Panc1 (cell line): ENCODE measurements around the gene ME1. TPM values are rescaled to one million over a fixed set of nuclear protein-coding genes. Genes with fewer than 3 reads are reported as not detected.

Source experiments
- ATAC-seq: fragments of 200-7000 bp; cut with Tn5 transposase; 2 replicates; pipeline ENCODE4 v1.9.1; 2020; ENCODE audit warnings: mild to moderate bottlenecking, moderate library complexity
- BruUV-seq: library from RNA; stranded (reverse); fragments of 400-500 nt; replicated peaks from 2 replicates; lab custom pipeline; 2021; lab: Mats Ljungman, UMichigan
- CTCF ChIA-PET: fragments of 300-600 bp; sonication (Branson Sonifier 250); formaldehyde crosslinking; loops from one replicate; lab custom pipeline; 2022; ENCODE audit warnings: antibody characterized with exemption; lab: Charles Lee
- POLR2A ChIA-PET: fragments of 300-600 bp; sonication (Branson Sonifier 250); formaldehyde crosslinking; loops from one replicate; lab custom pipeline; 2022; ENCODE audit warnings: antibody characterized with exemption; lab: Charles Lee
- DNase-seq: peaks from one replicate; pipeline ENCODE4 v3.0.0-alpha.2; 2010; ENCODE audit warnings: low read depth, low spot score
- H3K27ac ChIP-seq: 2 replicates; pipeline ENCODE4 v1.5.1; 2011; ENCODE audit warnings: mild to moderate bottlenecking, low read length, inconsistent platforms
- H3K27me3 ChIP-seq: fragments of 200-500 bp; sonication (Bioruptor generic); 2 replicates; pipeline ENCODE4 v1.6.0; 2014; ENCODE audit warnings: low read length, inconsistent platforms; ENCODE audit not compliant: control insufficient read depth, insufficient read depth
- H3K36me3 ChIP-seq: fragments of 200-500 bp; sonication (Bioruptor generic); 2 replicates; pipeline ENCODE4 v1.5.1; 2014; ENCODE audit warnings: inconsistent platforms, mild to moderate bottlenecking, low read length, moderate library complexity; ENCODE audit not compliant: control insufficient read depth, insufficient read depth
- H3K4me1 ChIP-seq: 2 replicates; pipeline ENCODE4 v1.5.1; 2011; ENCODE audit warnings: inconsistent platforms, mild to moderate bottlenecking, low read length, moderate library complexity; ENCODE audit not compliant: control insufficient read depth, insufficient read depth
- H3K4me3 ChIP-seq, 2 experiments: 2 replicates each; pipeline ENCODE4 v1.5.1; 2011 to 2012; ENCODE audit warnings: low read depth in 2 of 2, low read length in 2 of 2, mild to moderate bottlenecking in 2 of 2, inconsistent platforms in 1 of 2, moderate library complexity in 1 of 2
- H3K9me3 ChIP-seq: fragments of 200-500 bp; sonication (Bioruptor generic); 2 replicates; pipeline ENCODE4 v1.5.1; 2014; ENCODE audit warnings: low read depth, mild to moderate bottlenecking, inconsistent platforms, low read length, moderate library complexity; ENCODE audit not compliant: control insufficient read depth, insufficient read depth
- POLR2AphosphoS5 ChIP-seq: IDR thresholded peaks from 2 replicates; pipeline ENCODE4 v1.6.1; 2012; ENCODE audit warnings: mild to moderate bottlenecking, low read depth, low read length, moderate library complexity
- SIN3A ChIP-seq: IDR thresholded peaks from 2 replicates; pipeline ENCODE4 v1.6.1; 2012; ENCODE audit warnings: low read depth, mild to moderate bottlenecking, low read length, moderate library complexity, borderline replicate concordance; ENCODE audit not compliant: insufficient read depth
- TCF7L2 ChIP-seq: IDR thresholded peaks from 2 replicates; pipeline ENCODE4 v1.6.1; 2011; ENCODE audit warnings: mild to moderate bottlenecking, low read depth, low read length, inconsistent platforms
- in situ Hi-C: cut with HindIII; loops from 2 replicates; pipeline ENCODE4 v1.10.0; 2016; ENCODE audit warnings: low sequenced_read_pairs, low pct_unique_long_range_greater_than_20kb
- intact Hi-C: fragments of 100-400 bp; cut with micrococcal nuclease; formaldehyde crosslinking; loops from one replicate; pipeline ENCODE4 v1.10.0; 2022; ENCODE audit not compliant: unreplicated experiment
- total RNA-seq: library from RNA; stranded (reverse); gene quantifications from one replicate; pipeline ENCODE4 v1.2.1, GENCODE V29; 2021; ENCODE audit not compliant: unreplicated experiment
- TF ChIP-seq, protein P1 (sequence below): fragments of 450-650 bp; IDR thresholded peaks from 2 replicates; pipeline ENCODE4 v1.5.1; 2017; ENCODE audit warnings: mild to moderate bottlenecking
- TF ChIP-seq, protein P2 (sequence below), 2 experiments: IDR thresholded peaks; 2 replicates each; pipeline ENCODE4 v1.6.1; 2011 to 2012; ENCODE audit warnings: low read depth in 2 of 2, control low read depth in 1 of 2, low read length in 1 of 2, mild to moderate bottlenecking in 1 of 2, moderate library complexity in 1 of 2; ENCODE audit not compliant: insufficient read depth in 1 of 2

Gene ME1
- total RNA-seq, 1 experiment from 2014 or later, result 19.7 TPM

DNA sequence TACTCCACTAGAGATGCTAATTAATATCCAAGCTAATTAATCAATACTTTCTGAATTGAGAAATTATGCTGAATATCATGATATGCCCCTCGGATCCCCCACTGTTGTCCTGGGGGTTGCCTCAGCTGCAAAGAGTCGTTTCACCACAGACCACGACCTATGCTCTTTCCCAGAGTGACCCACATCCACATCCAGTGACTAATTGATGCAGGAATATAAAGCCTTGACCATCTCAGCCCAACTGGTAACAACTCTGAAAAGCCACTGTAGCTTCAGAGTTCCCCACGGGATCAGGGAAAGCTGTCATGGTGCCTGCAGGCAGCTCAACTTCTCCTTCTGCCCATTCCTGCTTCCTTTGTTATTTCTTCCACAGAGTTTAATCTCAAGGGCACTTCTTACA lies 120.8 kb downstream of the ME1 start:
- no peak overlapping the region for H3K4me3 ChIP-seq
- no peaks in the 10 kb centered on the region for H3K4me1 ChIP-seq
- intact Hi-C loops, result no loop called here
- no peaks in the 10 kb centered on the region for H3K27me3 ChIP-seq
- H3K27ac ChIP-seq, result no peak overlapping the region
- DNase-seq, result no peak
- ATAC-seq, result no peak
- in situ Hi-C loops, result no loop called here
- no peaks in the 10 kb centered on the region for H3K36me3 ChIP-seq
- ChIA-PET CTCF (no interaction called here), POLR2A (no interaction called here)
- no TSS peak for BruUV-seq
- no peaks in the 10 kb centered on the region for H3K9me3 ChIP-seq
- no peak for TF ChIP-seq TCF7L2
- no peak for TF ChIP-seq POLR2AphosphoS5
- TF ChIP-seq SIN3A, result no peak
- TF ChIP-seq, protein P1, sequence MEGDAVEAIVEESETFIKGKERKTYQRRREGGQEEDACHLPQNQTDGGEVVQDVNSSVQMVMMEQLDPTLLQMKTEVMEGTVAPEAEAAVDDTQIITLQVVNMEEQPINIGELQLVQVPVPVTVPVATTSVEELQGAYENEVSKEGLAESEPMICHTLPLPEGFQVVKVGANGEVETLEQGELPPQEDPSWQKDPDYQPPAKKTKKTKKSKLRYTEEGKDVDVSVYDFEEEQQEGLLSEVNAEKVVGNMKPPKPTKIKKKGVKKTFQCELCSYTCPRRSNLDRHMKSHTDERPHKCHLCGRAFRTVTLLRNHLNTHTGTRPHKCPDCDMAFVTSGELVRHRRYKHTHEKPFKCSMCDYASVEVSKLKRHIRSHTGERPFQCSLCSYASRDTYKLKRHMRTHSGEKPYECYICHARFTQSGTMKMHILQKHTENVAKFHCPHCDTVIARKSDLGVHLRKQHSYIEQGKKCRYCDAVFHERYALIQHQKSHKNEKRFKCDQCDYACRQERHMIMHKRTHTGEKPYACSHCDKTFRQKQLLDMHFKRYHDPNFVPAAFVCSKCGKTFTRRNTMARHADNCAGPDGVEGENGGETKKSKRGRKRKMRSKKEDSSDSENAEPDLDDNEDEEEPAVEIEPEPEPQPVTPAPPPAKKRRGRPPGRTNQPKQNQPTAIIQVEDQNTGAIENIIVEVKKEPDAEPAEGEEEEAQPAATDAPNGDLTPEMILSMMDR, result no peak
- TF ChIP-seq, protein P2, sequence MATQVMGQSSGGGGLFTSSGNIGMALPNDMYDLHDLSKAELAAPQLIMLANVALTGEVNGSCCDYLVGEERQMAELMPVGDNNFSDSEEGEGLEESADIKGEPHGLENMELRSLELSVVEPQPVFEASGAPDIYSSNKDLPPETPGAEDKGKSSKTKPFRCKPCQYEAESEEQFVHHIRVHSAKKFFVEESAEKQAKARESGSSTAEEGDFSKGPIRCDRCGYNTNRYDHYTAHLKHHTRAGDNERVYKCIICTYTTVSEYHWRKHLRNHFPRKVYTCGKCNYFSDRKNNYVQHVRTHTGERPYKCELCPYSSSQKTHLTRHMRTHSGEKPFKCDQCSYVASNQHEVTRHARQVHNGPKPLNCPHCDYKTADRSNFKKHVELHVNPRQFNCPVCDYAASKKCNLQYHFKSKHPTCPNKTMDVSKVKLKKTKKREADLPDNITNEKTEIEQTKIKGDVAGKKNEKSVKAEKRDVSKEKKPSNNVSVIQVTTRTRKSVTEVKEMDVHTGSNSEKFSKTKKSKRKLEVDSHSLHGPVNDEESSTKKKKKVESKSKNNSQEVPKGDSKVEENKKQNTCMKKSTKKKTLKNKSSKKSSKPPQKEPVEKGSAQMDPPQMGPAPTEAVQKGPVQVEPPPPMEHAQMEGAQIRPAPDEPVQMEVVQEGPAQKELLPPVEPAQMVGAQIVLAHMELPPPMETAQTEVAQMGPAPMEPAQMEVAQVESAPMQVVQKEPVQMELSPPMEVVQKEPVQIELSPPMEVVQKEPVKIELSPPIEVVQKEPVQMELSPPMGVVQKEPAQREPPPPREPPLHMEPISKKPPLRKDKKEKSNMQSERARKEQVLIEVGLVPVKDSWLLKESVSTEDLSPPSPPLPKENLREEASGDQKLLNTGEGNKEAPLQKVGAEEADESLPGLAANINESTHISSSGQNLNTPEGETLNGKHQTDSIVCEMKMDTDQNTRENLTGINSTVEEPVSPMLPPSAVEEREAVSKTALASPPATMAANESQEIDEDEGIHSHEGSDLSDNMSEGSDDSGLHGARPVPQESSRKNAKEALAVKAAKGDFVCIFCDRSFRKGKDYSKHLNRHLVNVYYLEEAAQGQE (IDR thresholded peaks at IDR 0.05; ENCODE audit: insufficient read depth in 1 of 2, low read depth in 2 of 2, low read length in 1 of 2), result no peak

DNA sequence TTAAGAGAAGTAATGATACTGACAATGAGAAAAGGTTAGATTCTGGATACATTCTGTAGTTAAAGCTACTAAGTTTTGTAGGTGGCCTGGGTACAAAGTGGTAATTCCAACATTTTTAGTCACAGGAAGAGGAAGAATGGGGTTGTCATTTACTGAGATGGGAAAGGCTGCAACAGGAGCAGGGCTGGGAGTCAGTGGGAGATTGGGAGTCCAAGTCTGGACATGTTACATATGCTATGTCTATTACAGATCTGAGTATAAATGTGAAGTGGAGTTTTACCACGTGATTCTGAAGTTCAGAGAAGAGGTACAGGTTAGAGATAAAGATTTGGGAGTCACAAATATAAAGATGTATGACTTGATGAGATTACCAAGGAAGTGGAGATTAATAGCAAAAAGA lies 121.5 kb downstream of the ME1 start:
- intact Hi-C loops, result no loop called here
- no peak overlapping the region for H3K27ac ChIP-seq

DNA sequence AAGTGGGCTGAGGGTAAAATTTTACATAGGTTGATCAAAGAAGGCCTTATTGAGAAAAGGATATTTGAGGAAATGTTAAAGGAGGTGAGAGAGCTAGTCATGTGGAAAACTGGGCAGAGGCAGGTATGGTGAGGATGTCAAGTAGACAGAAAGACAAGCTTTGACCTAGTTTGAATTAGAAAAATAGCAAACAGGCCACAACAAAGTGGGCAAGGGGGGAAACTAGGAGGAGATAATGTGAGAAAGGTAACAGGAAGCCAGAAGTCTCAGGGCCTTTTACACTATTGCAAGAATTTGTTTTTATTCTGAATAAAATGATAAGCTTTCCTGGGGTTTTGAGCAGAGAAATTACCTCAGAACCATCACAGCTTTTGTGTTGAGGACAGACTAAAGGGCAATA lies 122.0 kb downstream of the ME1 start:
- POLR2A ChIA-PET, result no interaction called here
- H3K9me3 ChIP-seq, result no peaks in the 10 kb centered on the region
- in situ Hi-C loops (no loop called here), intact Hi-C loops (no loop called here)
- no peak for ATAC-seq
- TF ChIP-seq, protein P2 (IDR thresholded peaks at IDR 0.05; ENCODE audit: insufficient read depth in 1 of 2, low read depth in 2 of 2, low read length in 1 of 2), result no peak
- DNase-seq, result no peak
- H3K27me3 ChIP-seq, result no peaks in the 10 kb centered on the region
- H3K36me3 ChIP-seq, result no peaks in the 10 kb centered on the region
- no TSS peak for BruUV-seq
- CTCF ChIA-PET, result no interaction called here
- no peak overlapping the region for H3K27ac ChIP-seq
- H3K4me3 ChIP-seq, result no peak overlapping the region
- no peaks in the 10 kb centered on the region for H3K4me1 ChIP-seq

More for the DNA sequence above, 121.5 kb downstream of the ME1 start:
- ChIA-PET POLR2A (no interaction called here), CTCF (no interaction called here)
- no peaks in the 10 kb centered on the region for H3K4me1 ChIP-seq
- H3K9me3 ChIP-seq, result no peaks in the 10 kb centered on the region
- H3K4me3 ChIP-seq, result no peak overlapping the region
- no peaks in the 10 kb centered on the region for H3K27me3 ChIP-seq
- BruUV-seq, result no TSS peak
- in situ Hi-C loops, result no loop called here
- no peak for ATAC-seq
- no peaks in the 10 kb centered on the region for H3K36me3 ChIP-seq
- no peak for DNase-seq
- no peak for TF ChIP-seq TCF7L2
